ENCODE results near the gene HPN.

HPN gene

GRCh38 chr19:35068941-35069634 is 27.6 kb downstream of the HPN start:
- DNase-seq (ENCODE audit: low read depth), result no peak
- TF ChIP-seq, protein P1, sequence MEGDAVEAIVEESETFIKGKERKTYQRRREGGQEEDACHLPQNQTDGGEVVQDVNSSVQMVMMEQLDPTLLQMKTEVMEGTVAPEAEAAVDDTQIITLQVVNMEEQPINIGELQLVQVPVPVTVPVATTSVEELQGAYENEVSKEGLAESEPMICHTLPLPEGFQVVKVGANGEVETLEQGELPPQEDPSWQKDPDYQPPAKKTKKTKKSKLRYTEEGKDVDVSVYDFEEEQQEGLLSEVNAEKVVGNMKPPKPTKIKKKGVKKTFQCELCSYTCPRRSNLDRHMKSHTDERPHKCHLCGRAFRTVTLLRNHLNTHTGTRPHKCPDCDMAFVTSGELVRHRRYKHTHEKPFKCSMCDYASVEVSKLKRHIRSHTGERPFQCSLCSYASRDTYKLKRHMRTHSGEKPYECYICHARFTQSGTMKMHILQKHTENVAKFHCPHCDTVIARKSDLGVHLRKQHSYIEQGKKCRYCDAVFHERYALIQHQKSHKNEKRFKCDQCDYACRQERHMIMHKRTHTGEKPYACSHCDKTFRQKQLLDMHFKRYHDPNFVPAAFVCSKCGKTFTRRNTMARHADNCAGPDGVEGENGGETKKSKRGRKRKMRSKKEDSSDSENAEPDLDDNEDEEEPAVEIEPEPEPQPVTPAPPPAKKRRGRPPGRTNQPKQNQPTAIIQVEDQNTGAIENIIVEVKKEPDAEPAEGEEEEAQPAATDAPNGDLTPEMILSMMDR (IDR thresholded peaks at IDR 0.05; ENCODE audit: control insufficient read depth, extremely low read depth, insufficient read depth), result no peak
- H3K4me3 ChIP-seq (ENCODE audit: low read depth, low read length), result no peak overlapping the region

- DNase-seq (ENCODE audit: low read depth), result no peak
- H3K4me3 ChIP-seq (ENCODE audit: low read depth, low read length), result no peak overlapping the region
- TF ChIP-seq, protein P1 (IDR thresholded peaks at IDR 0.05; ENCODE audit: control insufficient read depth, extremely low read depth, insufficient read depth), result no peak
Measured at GRCh38 chr19:35069696-35070095, 28.2 kb downstream of the HPN start.

- DNase-seq (ENCODE audit: low read depth), result no peak
- TF ChIP-seq, protein P1 (IDR thresholded peaks at IDR 0.05; ENCODE audit: control insufficient read depth, extremely low read depth, insufficient read depth), result no peak
- no peak overlapping the region for H3K4me3 ChIP-seq (ENCODE audit: low read depth, low read length)
Measured at GRCh38 chr19:35070471-35070870, 28.9 kb downstream of the HPN start.

DNA sequence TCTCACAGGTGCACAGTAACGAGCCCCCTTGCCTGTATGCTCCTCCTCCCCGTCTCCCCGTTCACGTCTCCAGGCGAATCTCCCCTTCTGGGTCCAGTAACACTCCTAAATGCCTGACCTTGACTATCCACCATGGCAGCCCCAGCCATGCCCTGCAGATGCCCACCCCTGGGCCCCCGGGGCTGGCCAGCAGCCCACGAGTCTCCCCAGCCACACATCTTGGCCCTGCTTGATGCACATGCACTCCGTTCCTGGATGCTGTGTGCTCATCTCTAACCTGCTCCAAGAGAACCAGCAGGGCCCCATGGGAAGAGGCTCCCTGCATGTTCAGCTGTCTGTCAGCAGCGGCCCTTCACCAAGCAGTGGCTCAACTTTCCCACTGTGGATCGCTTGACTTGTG is 32.0 kb downstream of the HPN start:
- TF ChIP-seq, protein P1 (IDR thresholded peaks at IDR 0.05; ENCODE audit: control insufficient read depth, extremely low read depth, insufficient read depth), result no peak
- DNase-seq (ENCODE audit: low read depth), result no peak
- no peak overlapping the region for H3K4me3 ChIP-seq (ENCODE audit: low read depth, low read length)

- no peak for DNase-seq (ENCODE audit: low read depth)
- TF ChIP-seq, protein P1 (IDR thresholded peaks at IDR 0.05; ENCODE audit: control insufficient read depth, extremely low read depth, insufficient read depth), result no peak
- H3K4me3 ChIP-seq (ENCODE audit: low read depth, low read length), result no peak overlapping the region
Measured at GRCh38 chr19:35073941-35074340, 32.4 kb downstream of the HPN start.

- TF ChIP-seq, protein P1 (IDR thresholded peaks at IDR 0.05; ENCODE audit: control insufficient read depth, extremely low read depth, insufficient read depth), result no peak
- H3K4me3 ChIP-seq (ENCODE audit: low read depth, low read length), result no peak overlapping the region
- DNase-seq (ENCODE audit: low read depth), result no peak
Measured at GRCh38 chr19:35074426-35075201, 33.1 kb downstream of the HPN start.

Measured in LNCaP clone FGC (cell line).